SU-DHL-6 (cell line): ENCODE data around the gene PIK3C2G.
A peak's percentile ranks its signal among the peaks of the same experiment; 100 is the strongest.

ENCODE experiments used
- H2AFZ ChIP-seq: fragments of 200-600 bp; sonication (generic); 2 replicates; pipeline ENCODE4 v1.6.1; 2014; ENCODE audit warnings: low read depth, mild to moderate bottlenecking, moderate library complexity, mixed read lengths, antibody characterized with exemption, low read length; ENCODE audit not compliant: severe bottlenecking
- H3F3A ChIP-seq: fragments of 200-600 bp; shearing (Covaris generic); 2 replicates; pipeline ENCODE4 v1.6.0; 2016; ENCODE audit warnings: antibody characterized with exemption, mild to moderate bottlenecking; ENCODE audit not compliant: insufficient read depth
- H3K27ac ChIP-seq: fragments of 200-600 bp; sonication (generic); 2 replicates; pipeline ENCODE4 v1.5.1; 2016; ENCODE audit warnings: low read depth, mild to moderate bottlenecking, low read length, moderate library complexity, mixed read lengths
- H3K27me3 ChIP-seq: fragments of 200-600 bp; sonication (generic), shearing (Covaris generic); 2 replicates; pipeline ENCODE4 v1.6.0; 2014; ENCODE audit warnings: mild to moderate bottlenecking, low read length
- H3K36me3 ChIP-seq: fragments of 200-600 bp; sonication (generic); 2 replicates; pipeline ENCODE4 v1.6.1; 2014; ENCODE audit warnings: mild to moderate bottlenecking, low read length, mixed read lengths
- H3K4me2 ChIP-seq: fragments of 300-600, 200-600 bp; shearing (Covaris generic), sonication (generic); 2 replicates; pipeline ENCODE4 v1.6.0; 2014; ENCODE audit warnings: low read length, low read depth, mild to moderate bottlenecking; ENCODE audit not compliant: poor library complexity, severe bottlenecking
- H3K4me3 ChIP-seq: fragments of 200-600 bp; sonication (generic); 2 replicates; pipeline ENCODE4 v1.5.1; 2014; ENCODE audit warnings: antibody characterized with exemption, low read length, mild to moderate bottlenecking, mixed read lengths; ENCODE audit not compliant: insufficient read depth, poor library complexity, severe bottlenecking
- H3K79me2 ChIP-seq: fragments of 200-600 bp; sonication (generic); 2 replicates; pipeline ENCODE4 v1.6.1; 2014; ENCODE audit warnings: mild to moderate bottlenecking, low read length, moderate library complexity; ENCODE audit not compliant: insufficient read depth
- H3K9ac ChIP-seq: fragments of 200-600 bp; sonication (generic); 2 replicates; pipeline ENCODE4 v1.7.0; 2014; ENCODE audit warnings: mild to moderate bottlenecking, low read length
- H3K9me2 ChIP-seq: fragments of 200-600 bp; sonication (generic); replicated peaks from 2 replicates; pipeline ENCODE4 v1.6.1; 2014; ENCODE audit warnings: low read length; ENCODE audit not compliant: insufficient read depth
- H3K9me3 ChIP-seq: fragments of 200-600 bp; sonication (generic); 2 replicates; pipeline ENCODE4 v1.6.1; 2014; ENCODE audit warnings: low read length, mixed read lengths; ENCODE audit not compliant: insufficient read depth
- H4K20me1 ChIP-seq: fragments of 200-600 bp; sonication (generic); 2 replicates; pipeline ENCODE4 v1.6.1; 2014; ENCODE audit warnings: low read depth, mild to moderate bottlenecking, antibody characterized with exemption, low read length, moderate library complexity, mixed read lengths
- CTCF ChIP-seq: fragments of 200-600 bp; sonication (generic); IDR thresholded peaks from one replicate; pipeline ENCODE4 v1.5.1; 2017; ENCODE audit warnings: antibody characterized with exemption, mild to moderate bottlenecking, low read length, moderate library complexity; ENCODE audit not compliant: insufficient read depth, poor library complexity, severe bottlenecking
- EZH2phosphoT487 ChIP-seq: fragments of 200-600 bp; sonication (generic), shearing (Covaris generic); conservative IDR thresholded peaks from 2 replicates; pipeline ENCODE4 v1.6.1; 2018; ENCODE audit warnings: mild to moderate bottlenecking, antibody characterized with exemption, low read length, moderate library complexity, mixed read lengths

The PIK3C2G gene

GRCh38 chr12:18243238-18243637, 18.1 kb upstream of the PIK3C2G start:
- Histone ChIP-seq H4K20me1 (no peaks in the 10 kb centered on the region), H2AFZ (no peak overlapping the region), H3F3A (no peaks in the 10 kb centered on the region), H3K4me3 (no peak overlapping the region), H3K4me2 (no peak overlapping the region), H3K27me3 (no peaks in the 10 kb centered on the region), H3K9me2 (no peaks in the 10 kb centered on the region), H3K9ac (no peak overlapping the region), H3K79me2 (no peaks in the 10 kb centered on the region), H3K36me3 (no peaks in the 10 kb centered on the region), H3K27ac (no peak overlapping the region), H3K9me3 (no peaks in the 10 kb centered on the region)
- TF ChIP-seq CTCF (no peak), EZH2phosphoT487 (no peak)

- Histone ChIP-seq H3K9me2 (no peaks in the 10 kb centered on the region), H3F3A (no peaks in the 10 kb centered on the region), H3K9ac (no peak overlapping the region), H3K4me2 (no peak overlapping the region), H3K27me3 (no peaks in the 10 kb centered on the region), H3K36me3 (no peaks in the 10 kb centered on the region), H3K4me3 (no peak overlapping the region), H3K9me3 (no peaks in the 10 kb centered on the region), H3K79me2 (no peaks in the 10 kb centered on the region), H2AFZ (no peak overlapping the region), H4K20me1 (no peaks in the 10 kb centered on the region), H3K27ac (no peak overlapping the region)
- TF ChIP-seq EZH2phosphoT487, result no peak
- no peak for TF ChIP-seq CTCF
Measured at GRCh38 chr12:18246066-18246465, 15.3 kb upstream of the PIK3C2G start.

- Histone ChIP-seq H3K27ac (no peak overlapping the region), H3K9me2 (no peaks in the 10 kb centered on the region), H3K9me3 (no peaks in the 10 kb centered on the region), H3K36me3 (no peaks in the 10 kb centered on the region), H3F3A (no peaks in the 10 kb centered on the region), H3K27me3 (no peaks in the 10 kb centered on the region), H2AFZ (no peak overlapping the region), H4K20me1 (no peaks in the 10 kb centered on the region), H3K4me2 (no peak overlapping the region), H3K9ac (no peak overlapping the region), H3K4me3 (no peak overlapping the region), H3K79me2 (no peaks in the 10 kb centered on the region)
- TF ChIP-seq EZH2phosphoT487, result no peak
- peak; percentile 44 for TF ChIP-seq CTCF
Measured at GRCh38 chr12:18250313-18250916, 10.9 kb upstream of the PIK3C2G start.
